ENCODE data around the gene ORMDL3. TPM values are rescaled to one million over a fixed set of nuclear protein-coding genes. Genes with fewer than 3 reads are reported as not detected.

ORMDL3 gene
- total and polyA plus RNA-seq, 10 of the 15 experiments (the other 5 are each of a cell fraction or from before 2014, with no cell fraction given), result 8.8 to 98.1 (median 49.9) TPM

GRCh38 chr17:39927101-39927928, at the start of gene ORMDL3, which contains the start of gene LRRC3C (continued):
- no peak for TF ChIP-seq ZBED1 (IDR thresholded peaks at IDR 0.05; ENCODE audit: borderline replicate concordance)
- no peak for TF ChIP-seq CUX1 (IDR thresholded peaks at IDR 0.05; ENCODE audit: insufficient replicate concordance, low read depth, low read length)
- 0 out of 2 replicates have a peak, but pooled peaks have one; percentile 16 for TF ChIP-seq MAX (IDR thresholded peaks at IDR 0.05; ENCODE audit: low read depth, low read length)
- TF ChIP-seq MEF2B (IDR thresholded peaks at IDR 0.05; ENCODE audit: partially characterized antibody, poor library complexity, severe bottlenecking), result no peak
- TF ChIP-seq NFYB (IDR thresholded peaks at IDR 0.05; ENCODE audit: insufficient read depth, low read depth, low read length), result peak; percentile 57; the same call in 1 of the 2 replicates
- peak in 1 of 2 experiments; percentile 18; a peak in 1 of 4 replicates for TF ChIP-seq IKZF2 (IDR thresholded peaks at IDR 0.05)
- no peak for TF ChIP-seq PBX3 (IDR thresholded peaks at IDR 0.05; ENCODE audit: insufficient replicate concordance, low read depth, low read length)
- no peak for TF ChIP-seq MYC (IDR thresholded peaks at IDR 0.05; ENCODE audit: insufficient read depth, insufficient read length, insufficient replicate concordance, low read length, severe bottlenecking)
- TF ChIP-seq IRF3 (IDR thresholded peaks at IDR 0.05), result peak; percentile 53; the same call in 1 of the 2 replicates
- TF ChIP-seq MTA3 (IDR thresholded peaks at IDR 0.05; ENCODE audit: borderline replicate concordance, low read length), result no peak
- 0 out of 2 replicates have a peak, but pooled peaks have one; percentile 27 for TF ChIP-seq BACH1 (IDR thresholded peaks at IDR 0.05; ENCODE audit: borderline replicate concordance)
- TF ChIP-seq YY1 (IDR thresholded peaks at IDR 0.05; ENCODE audit: low read depth, low read length), result peak; percentile 91
- peak; percentile 100 for TF ChIP-seq SIX5 (IDR thresholded peaks at IDR 0.05; ENCODE audit: low read depth, low read length, severe bottlenecking)
- 0 out of 2 replicates have a peak, but pooled peaks have one; percentile 18 for TF ChIP-seq NRF1 (conservative IDR thresholded peaks at IDR 0.05; ENCODE audit: low read depth, low read length)
- TF ChIP-seq YBX1 (IDR thresholded peaks at IDR 0.05), result no peak
- TF ChIP-seq PAX5 (IDR thresholded peaks at IDR 0.05; ENCODE audit: borderline replicate concordance, low read depth, low read length), result no peak
- TF ChIP-seq DPF2 (IDR thresholded peaks at IDR 0.05), result no peak
- no peak for TF ChIP-seq EED (IDR thresholded peaks at IDR 0.05; ENCODE audit: low read depth)

All from GM12878 (cell line).